Muscle of arm (tissue), 12 donors: ENCODE data around the gene PPP2R2D. TPM values are rescaled to one million over a fixed set of nuclear protein-coding genes. Genes with fewer than 3 reads are reported as not detected.
"Not testable (repeated sequence)": the region's sequence is repeated elsewhere in the genome, so short reads cannot be mapped to it uniquely, and the experiment has no call there.

Source experiments
- DNase-seq: peaks from one replicate; pipeline ENCODE4 v3.0.0-alpha.2; 2013
- polyA plus RNA-seq, 12 donors: library from polyadenylated mRNA; unstranded; fragments of 120-200 nt; gene quantifications; one replicate each; pipeline ENCODE4 v1.2.1, GENCODE V29; 2013; ENCODE audit not compliant: insufficient read length in 12 of 12

PPP2R2D gene
- polyA plus RNA-seq, 12 donors: 25.9 to 44.1 (median 32.8) TPM; not detected in 1

- no peak for DNase-seq
These were observed 38.3 kb upstream of the PPP2R2D start for GRCh38 chr10:131862548-131862947.

DNA sequence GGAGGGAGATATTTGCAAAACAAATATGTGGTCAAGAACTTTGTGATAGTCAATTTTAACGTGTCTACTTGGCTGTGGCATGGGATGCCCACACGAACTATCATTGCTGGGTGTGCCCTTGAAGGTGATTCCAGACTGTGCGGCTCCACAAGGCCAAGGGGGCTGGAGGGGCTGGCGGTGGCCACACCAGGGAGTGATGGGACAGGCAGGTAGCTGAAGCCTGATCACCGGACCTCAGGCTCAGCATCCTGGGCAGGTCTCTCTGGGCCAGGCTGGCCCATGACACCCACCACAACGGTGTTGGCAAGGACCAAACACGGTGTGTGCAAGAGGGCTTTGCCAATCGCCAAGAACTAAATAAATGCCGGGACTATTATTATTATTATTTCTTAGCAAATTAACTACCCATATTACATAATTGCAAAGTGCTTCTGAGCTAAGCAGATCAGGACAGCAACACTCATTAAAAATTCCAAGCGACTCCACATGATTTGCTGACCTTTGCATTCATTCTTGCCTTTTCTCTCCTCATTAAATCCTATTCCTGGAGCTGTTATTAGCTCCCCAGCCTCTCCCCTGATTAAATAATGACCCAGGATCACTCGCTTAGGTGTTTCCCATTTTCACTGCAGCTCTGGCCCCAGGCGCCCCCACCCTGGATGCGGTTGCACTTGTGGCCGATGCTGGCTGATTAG, 35.4 kb upstream of the PPP2R2D start:
- DNase-seq: no peak

DNA sequence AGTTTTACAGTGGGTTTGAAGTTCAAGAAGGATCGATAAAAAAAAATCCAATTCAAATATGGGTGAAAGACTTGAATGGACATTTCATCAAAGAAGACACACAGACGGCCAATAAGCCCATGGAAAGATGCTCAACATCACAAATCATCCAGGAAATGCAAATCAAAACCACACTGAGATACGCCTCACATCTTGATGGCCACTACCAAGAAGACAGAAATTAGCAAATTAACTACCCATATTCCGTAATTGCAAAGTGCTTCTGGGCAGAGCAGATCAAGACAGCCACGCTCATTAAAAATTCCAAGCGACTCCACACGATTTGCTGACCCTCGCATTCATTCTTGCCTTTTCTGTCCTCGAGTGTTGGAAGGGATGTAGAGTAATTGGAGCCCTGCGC, 34.1 kb upstream of the PPP2R2D start:
- no peak for DNase-seq

- DNase-seq: no peak
These were observed 32.4 kb upstream of the PPP2R2D start for GRCh38 chr10:131868436-131868835.

DNA sequence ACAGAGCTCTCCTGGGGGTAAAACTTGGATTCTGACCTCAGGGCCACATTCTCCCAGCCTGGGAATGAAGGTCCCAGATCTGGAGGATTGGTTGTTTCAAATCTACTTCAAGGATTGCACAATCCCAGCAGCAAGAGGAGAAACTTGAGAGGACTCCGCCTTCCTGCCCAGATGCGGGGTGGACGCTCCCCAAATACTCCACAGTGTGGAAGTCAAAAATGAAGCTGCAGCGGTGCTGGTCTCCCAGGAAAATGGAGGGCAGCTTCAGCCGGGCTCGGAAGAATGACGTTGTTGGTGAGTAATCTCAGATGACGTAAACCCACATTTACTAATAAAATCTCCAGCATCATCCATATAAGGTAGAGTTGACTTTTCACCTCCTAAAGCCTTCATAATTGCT, 31.5 kb upstream of the PPP2R2D start:
- DNase-seq: no peak

GRCh38 chr10:131870411-131870810, 30.4 kb upstream of the PPP2R2D start:
- DNase-seq: no peak

DNA sequence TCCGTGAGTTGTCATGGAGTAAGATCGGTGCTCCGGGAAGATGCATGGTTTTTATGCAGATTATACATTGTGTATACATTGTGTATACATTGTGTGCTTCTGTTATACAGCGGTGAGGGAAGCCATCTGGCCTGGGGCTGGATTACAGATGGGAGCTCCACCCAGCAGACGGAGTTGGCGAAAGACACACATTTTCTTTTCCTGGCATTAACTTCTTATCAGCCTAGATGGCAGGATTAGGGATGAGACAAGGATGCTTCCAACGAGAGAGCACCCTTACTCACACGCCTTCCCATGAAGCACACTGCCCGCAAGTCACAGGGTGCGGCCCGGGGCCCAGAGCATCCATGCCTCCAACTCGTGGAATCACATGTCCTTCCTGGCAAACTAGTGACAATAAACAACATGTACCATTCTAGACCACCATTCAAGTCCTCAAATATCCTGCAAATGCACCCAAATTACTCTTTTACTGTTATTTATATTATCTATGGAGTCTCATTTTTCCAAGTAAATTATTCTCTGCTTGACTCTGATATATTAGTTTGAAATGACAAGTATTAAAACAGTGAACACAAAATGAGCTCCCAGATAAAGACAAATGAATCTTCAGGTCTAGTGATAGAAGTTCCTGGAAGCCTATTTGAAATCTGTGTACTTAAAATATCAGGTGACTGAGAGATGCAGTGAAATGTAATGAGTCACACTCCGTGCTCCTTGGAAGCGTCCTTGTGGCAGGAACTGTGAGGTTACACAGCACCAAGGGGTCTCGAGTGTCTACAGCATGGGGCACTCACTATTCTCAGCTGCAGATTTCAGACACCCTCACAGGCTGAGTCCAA, 29.8 kb upstream of the PPP2R2D start:
- DNase-seq: no peak

- DNase-seq: no peak
These were observed 29.2 kb upstream of the PPP2R2D start for GRCh38 chr10:131871673-131872005.

GRCh38 chr10:131872011-131872826, 28.6 kb upstream of the PPP2R2D start:
- no peak for DNase-seq

DNA sequence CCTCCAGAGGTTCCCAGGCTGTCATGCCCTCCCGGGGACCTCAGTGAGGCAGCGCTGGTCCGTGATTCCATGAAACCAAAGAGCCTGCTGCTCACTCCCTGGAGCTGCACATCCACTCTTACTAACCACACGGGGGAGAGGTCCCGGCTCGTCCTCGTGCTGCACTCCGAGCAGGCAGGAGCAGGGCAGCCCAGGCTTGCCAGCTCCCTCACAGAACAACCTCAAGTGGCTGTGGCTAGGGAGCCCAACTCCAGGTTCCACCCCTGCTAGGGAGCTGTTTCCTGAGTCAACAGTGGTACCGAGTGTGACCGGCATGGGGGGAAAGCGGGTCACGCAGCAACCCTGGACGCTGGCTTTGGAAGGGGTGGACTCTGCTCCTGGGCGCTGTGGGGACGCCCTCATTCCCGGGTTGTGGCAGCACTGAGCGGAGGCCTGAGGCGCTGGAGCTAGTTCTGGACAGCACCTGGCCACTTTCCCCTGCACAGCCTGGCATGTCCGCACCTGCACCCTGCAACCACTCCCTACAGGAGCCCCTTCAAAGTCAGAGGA, 27.9 kb upstream of the PPP2R2D start:
- no peak for DNase-seq

GRCh38 chr10:131874991-131875451, 25.8 kb upstream of the PPP2R2D start:
- DNase-seq: peak; percentile 76

- DNase-seq: no peak
These were observed 25.3 kb upstream of the PPP2R2D start for GRCh38 chr10:131875501-131875900.

GRCh38 chr10:131876017-131876416, 24.8 kb upstream of the PPP2R2D start:
- no peak for DNase-seq

DNA sequence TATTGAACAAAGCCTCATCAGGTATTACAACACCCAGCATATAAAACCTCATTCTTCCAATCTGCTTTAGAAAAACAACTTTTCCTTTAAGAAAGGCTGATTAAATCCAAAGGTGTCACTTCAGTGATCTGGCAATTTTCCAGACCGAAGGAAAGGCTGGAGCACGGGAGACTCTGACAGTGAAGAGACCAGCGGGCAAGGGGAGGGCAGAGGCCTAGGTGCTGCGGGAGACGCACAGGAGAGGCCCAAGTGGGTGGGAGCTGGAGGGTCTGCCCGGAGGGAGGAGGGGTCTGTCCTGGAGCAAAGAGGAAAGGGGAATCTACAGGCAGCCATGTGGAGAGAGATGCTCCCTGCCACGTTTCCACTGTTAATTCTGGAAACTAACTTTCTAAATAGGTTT, 24.3 kb upstream of the PPP2R2D start:
- no peak for DNase-seq

DNA sequence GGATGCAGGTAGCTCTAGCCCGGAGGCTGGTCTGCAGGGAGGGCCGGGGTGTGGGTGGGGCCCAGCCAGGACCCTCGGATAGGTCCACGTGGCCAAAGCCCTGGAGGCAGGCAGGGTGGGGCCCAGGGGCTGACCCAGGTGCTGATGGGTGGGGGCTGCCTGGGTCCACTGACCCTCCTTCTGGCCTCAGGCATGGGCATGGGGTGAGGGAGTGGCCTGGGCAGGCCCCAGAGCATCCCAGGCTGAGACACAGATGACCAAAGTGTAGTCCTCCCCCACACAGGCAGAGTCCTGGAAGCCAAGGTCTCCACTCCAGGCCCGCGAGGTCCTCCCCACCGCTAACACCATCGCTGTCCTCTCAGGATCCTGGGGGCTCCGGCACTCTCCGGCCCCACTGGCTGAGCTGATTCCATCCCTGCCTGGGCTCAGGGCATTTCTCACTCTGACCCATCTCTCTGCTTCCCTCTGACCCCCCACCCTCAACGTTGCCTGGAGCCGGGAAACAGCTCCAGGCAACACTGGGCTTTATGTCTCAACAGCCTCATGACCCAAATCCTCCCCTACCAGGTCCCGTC, 20.7 kb upstream of the PPP2R2D start:
- DNase-seq: no peak

- no peak for DNase-seq
These were observed 19.5 kb upstream of the PPP2R2D start for GRCh38 chr10:131881104-131881880.

GRCh38 chr10:131882151-131882550, 18.7 kb upstream of the PPP2R2D start:
- DNase-seq: no peak

DNA sequence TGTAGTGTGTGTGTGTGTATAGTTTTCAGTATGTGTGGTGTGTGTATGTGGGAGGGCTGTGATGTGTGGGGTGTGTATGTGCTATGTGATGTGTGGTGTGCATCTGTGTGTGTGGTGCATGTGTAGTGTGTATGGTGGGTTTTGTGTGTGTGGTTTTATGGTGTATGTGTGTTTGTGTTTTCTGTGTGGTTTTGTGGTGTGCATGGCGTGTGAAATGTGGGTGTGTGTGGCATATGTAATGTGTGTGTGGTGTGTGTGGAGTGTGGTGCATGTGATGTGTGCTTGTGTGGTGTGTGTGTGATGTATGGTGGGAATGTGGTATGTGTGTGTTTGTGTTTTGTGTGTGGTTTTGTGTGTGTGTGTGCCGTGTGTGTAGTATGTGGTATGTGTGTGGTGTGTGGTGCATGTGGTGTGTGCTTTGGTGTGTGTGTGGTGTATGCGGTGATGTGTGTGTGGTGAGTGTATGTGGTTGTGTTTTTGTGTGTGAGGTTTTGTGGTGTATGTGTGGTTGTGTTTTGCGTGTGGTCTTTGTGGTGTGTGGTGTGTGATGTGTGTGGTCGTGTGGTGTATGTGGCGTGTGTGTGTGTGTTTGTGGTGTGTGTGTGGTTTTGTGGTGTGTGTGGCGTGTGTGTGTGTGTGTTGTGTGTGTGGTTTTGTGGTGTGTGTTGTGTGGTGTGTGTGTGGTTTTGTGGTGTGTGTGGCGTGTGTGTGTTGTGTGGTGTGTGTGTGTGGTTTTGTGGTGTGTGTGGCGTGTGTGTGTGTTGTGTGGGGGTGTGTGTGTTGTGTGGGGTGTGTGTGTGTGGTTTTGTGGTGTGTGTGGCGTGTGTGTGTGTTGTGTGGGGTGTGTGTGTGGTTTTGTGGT, 18.0 kb upstream of the PPP2R2D start:
- DNase-seq: no peak

DNA sequence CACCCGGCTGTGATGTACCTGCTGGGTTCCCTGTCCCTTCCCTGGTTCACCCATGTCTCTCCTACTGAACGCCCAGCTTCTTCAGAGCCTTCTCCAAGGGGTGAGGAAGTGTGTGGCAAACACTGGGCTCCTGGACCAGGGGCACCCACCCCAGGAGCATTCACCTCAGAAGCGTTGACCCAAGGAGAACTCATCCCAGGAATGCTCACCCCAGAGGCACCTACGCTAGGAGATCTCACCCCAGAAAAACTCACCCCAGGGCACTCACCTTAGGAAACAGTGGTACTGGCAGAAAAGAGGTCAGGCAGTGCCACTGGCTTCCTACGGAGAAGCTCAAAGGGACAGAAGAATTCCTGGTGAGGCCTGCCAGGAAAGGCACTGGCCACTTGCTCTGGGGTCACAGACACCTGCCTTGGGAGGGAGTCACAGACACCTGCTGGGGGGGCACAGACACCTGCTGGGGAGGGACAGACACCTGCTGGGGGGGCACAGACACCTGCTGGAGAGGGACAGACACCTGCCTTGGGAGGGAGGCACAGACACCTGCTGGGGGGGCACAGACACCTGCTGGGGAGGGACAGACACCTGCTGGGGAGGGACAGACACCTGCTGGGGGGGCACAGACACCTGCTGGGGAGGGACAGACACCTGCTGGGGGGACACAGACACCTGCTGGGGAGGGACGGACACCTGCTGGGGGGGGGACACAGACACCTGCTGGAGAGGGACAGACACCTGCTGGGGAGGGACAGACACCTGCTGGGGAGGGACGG, 17.0 kb upstream of the PPP2R2D start:
- DNase-seq: not testable (repeated sequence)
